ENCODE data around the gene LIAS. TPM values are rescaled to one million over a fixed set of nuclear protein-coding genes. Genes with fewer than 3 reads are reported as not detected.
"Not testable (repeated sequence)": the region's sequence is repeated elsewhere in the genome, so short reads cannot be mapped to it uniquely, and the experiment has no call there.

LIAS gene
- total RNA-seq, 1 experiment from 2014 or later: 16.0 TPM

GRCh38 chr4:39480902-39481695 lies 22.2 kb downstream of the LIAS start:
- Histone ChIP-seq H3K9me3 (no peaks in the 10 kb centered on the region), H3K36me3 (no peaks in the 10 kb centered on the region), H3K4me3 (no peak overlapping the region), H3K27me3 (no peaks in the 10 kb centered on the region)
- DNase-seq: no peak

- Histone ChIP-seq H3K36me3 (no peaks in the 10 kb centered on the region), H3K4me3 (no peak overlapping the region), H3K27me3 (no peaks in the 10 kb centered on the region), H3K9me3 (no peaks in the 10 kb centered on the region)
- no peak for DNase-seq
Measured at GRCh38 chr4:39484582-39485272, 25.9 kb downstream of the LIAS start.

GRCh38 chr4:39486221-39486804 lies 27.5 kb downstream of the LIAS start:
- Histone ChIP-seq H3K27me3 (no peaks in the 10 kb centered on the region), H3K9me3 (no peaks in the 10 kb centered on the region), H3K4me3 (no peak overlapping the region), H3K36me3 (no peaks in the 10 kb centered on the region)
- DNase-seq: no peak

GRCh38 chr4:39490322-39490721 lies 31.5 kb downstream of the LIAS start:
- H3K36me3 ChIP-seq: no peaks in the 10 kb centered on the region
- DNase-seq: no peak
- H3K4me3 ChIP-seq: no peak overlapping the region
- H3K27me3 ChIP-seq: no peaks in the 10 kb centered on the region
- H3K9me3 ChIP-seq: no peaks in the 10 kb centered on the region

GRCh38 chr4:39494354-39494753 lies 35.5 kb downstream of the LIAS start:
- H3K36me3 ChIP-seq: peaks cover 8% of the 10 kb centered on the region
- H3K27me3 ChIP-seq: no peaks in the 10 kb centered on the region
- H3K4me3 ChIP-seq: no peak overlapping the region
- H3K9me3 ChIP-seq: no peaks in the 10 kb centered on the region
- no peak for DNase-seq

- Histone ChIP-seq H3K9me3 (no peaks in the 10 kb centered on the region), H3K27me3 (no peaks in the 10 kb centered on the region), H3K36me3 (peaks cover 11% of the 10 kb centered on the region), H3K4me3 (no peak overlapping the region)
- DNase-seq: no peak
Measured at GRCh38 chr4:39495446-39496213, 36.8 kb downstream of the LIAS start.

GRCh38 chr4:39497909-39498726 lies 39.3 kb downstream of the LIAS start:
- peaks cover 15% of the 10 kb centered on the region for H3K36me3 ChIP-seq
- H3K27me3 ChIP-seq: no peaks in the 10 kb centered on the region
- DNase-seq: no peak
- no peaks in the 10 kb centered on the region for H3K9me3 ChIP-seq
- no peak overlapping the region for H3K4me3 ChIP-seq

- Histone ChIP-seq H3K27me3 (no peaks in the 10 kb centered on the region), H3K36me3 (peaks cover 18% of the 10 kb centered on the region), H3K4me3 (no peak overlapping the region), H3K9me3 (no peaks in the 10 kb centered on the region)
- DNase-seq: no peak
Measured at GRCh38 chr4:39498727-39499020, 39.8 kb downstream of the LIAS start.

- no peak for DNase-seq
- H3K27me3 ChIP-seq: no peaks in the 10 kb centered on the region
- no peak overlapping the region for H3K4me3 ChIP-seq
Measured at GRCh38 chr4:39502019-39502663, 43.3 kb downstream of the LIAS start.

GRCh38 chr4:39502664-39503035 lies 43.8 kb downstream of the LIAS start:
- not testable (repeated sequence) for H3K9me3 ChIP-seq, H3K4me3 ChIP-seq, H3K27me3 ChIP-seq
- peak; percentile 23 for DNase-seq
- H3K36me3 ChIP-seq: peaks cover 34% of the 10 kb centered on the region

More at GRCh38 chr4:39502019-39502663, 43.3 kb downstream of the LIAS start:
- Histone ChIP-seq H3K36me3 (peaks cover 34% of the 10 kb centered on the region), H3K9me3 (no peaks in the 10 kb centered on the region)

- Histone ChIP-seq H3K4me3 (no peak overlapping the region), H3K9me3 (no peaks in the 10 kb centered on the region), H3K36me3 (peaks cover 31% of the 10 kb centered on the region), H3K27me3 (no peaks in the 10 kb centered on the region)
- DNase-seq: no peak
Measured at GRCh38 chr4:39504538-39504937, 45.7 kb downstream of the LIAS start.

GRCh38 chr4:39505581-39505980 lies 46.7 kb downstream of the LIAS start:
- no peak for DNase-seq
- Histone ChIP-seq H3K4me3 (no peak overlapping the region), H3K27me3 (no peaks in the 10 kb centered on the region), H3K9me3 (no peaks in the 10 kb centered on the region), H3K36me3 (peaks cover 30% of the 10 kb centered on the region)

- peaks cover 16% of the 10 kb centered on the region for H3K36me3 ChIP-seq
- H3K27me3 ChIP-seq: no peaks in the 10 kb centered on the region
- no peaks in the 10 kb centered on the region for H3K9me3 ChIP-seq
- DNase-seq: no peak
- no peak overlapping the region for H3K4me3 ChIP-seq
Measured at GRCh38 chr4:39510348-39510929, 51.6 kb downstream of the LIAS start.

GRCh38 chr4:39514266-39514665 lies 55.4 kb downstream of the LIAS start:
- peaks cover 17% of the 10 kb centered on the region for H3K36me3 ChIP-seq
- DNase-seq, H3K4me3 ChIP-seq, H3K27me3 ChIP-seq, H3K9me3 ChIP-seq: not testable (repeated sequence)

- peaks cover 13% of the 10 kb centered on the region for H3K36me3 ChIP-seq
- no peaks in the 10 kb centered on the region for H3K9me3 ChIP-seq
- no peak overlapping the region for H3K4me3 ChIP-seq
- DNase-seq: no peak
- no peaks in the 10 kb centered on the region for H3K27me3 ChIP-seq
Measured at GRCh38 chr4:39514888-39515401, 56.1 kb downstream of the LIAS start.

Measured in MG63 (cell line).